CD4-positive, alpha-beta T cell treated with Interleukin-12 subunit alpha and Interleukin-12 subunit beta, for 1 hour (primary cell): ENCODE data around the gene DLGAP3.
"Not testable (repeated sequence)": the region's sequence is repeated elsewhere in the genome, so short reads cannot be mapped to it uniquely, and the experiment has no call there.

Source experiments
- DNase-seq: peaks from one replicate; pipeline ENCODE4 v3.0.0-alpha.2; 2020

Gene DLGAP3

DNA sequence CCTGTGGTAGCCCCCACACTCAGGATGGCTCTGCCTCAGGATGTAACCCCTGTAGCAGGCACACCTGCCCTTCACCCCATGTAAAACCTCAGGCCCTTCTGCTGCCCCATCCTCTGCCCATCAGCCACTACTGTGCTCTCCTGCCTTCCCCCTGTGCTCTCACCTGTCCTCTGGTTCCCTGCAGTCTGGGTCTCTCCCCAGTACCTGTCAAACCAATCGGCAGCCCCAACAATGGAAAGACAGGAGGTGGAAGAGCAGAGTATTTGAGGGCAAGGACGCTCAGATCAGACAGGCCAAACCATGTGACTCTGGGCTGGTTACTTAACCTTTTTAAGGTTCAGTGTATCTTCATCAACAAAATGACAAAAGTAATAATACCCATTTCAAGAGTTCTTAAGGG lies 100.8 kb downstream of the DLGAP3 start:
- no peak for DNase-seq

- DNase-seq = no peak
Observed at GRCh38 chr1:34827341-34827941, 102.0 kb downstream of the DLGAP3 start.

- no peak for DNase-seq
Observed at GRCh38 chr1:34825455-34826091, 103.9 kb downstream of the DLGAP3 start.

- no peak for DNase-seq
Observed at GRCh38 chr1:34824817-34825454, 104.5 kb downstream of the DLGAP3 start.

GRCh38 chr1:34822202-34822601 lies 107.2 kb downstream of the DLGAP3 start:
- DNase-seq = no peak

DNA sequence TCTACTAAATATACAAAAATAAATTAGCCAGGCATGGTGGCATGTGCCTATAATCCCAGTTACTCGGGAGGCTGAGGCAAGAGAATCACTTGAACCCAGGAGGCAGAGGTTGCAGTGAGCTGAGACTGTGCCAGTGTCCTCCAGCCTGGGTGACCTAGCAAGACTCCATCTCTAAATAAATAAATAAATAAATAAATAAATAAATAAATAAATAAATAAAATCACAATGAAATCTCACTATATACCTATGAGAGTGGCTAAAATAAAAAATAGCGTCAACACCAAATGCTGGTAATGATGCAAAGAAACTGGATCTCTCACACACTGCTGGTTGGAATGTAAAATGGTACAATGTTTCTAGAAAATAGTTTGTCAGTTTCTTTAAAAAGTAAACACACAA lies 110.6 kb downstream of the DLGAP3 start:
- not testable (repeated sequence) for DNase-seq

GRCh38 chr1:34816778-34817177 lies 112.7 kb downstream of the DLGAP3 start:
- no peak for DNase-seq

DNA sequence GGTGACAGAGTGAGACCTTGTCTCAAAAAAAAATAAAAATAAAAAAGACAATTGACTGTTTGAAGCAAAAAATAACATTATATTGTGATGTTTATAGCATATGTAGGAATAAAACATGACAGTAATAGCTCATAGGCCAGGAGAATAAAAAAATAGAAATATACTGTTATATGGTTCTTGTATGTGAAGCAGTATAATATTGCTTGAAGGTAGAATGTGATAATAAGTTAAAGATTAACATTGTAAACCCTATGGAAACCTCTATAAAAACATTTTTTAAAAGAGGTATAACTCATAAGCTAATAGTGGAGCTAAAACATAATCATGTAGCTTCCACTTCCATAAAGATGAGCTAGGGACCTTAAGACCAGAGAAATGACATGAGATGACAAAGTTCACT lies 113.1 kb downstream of the DLGAP3 start:
- no peak for DNase-seq
